HG03280 (cell line): ENCODE data around the gene SEMA6A.

Experiments
- ATAC-seq: cut with Tn5 transposase; IDR thresholded peaks from one replicate; pipeline ENCODE4 v1.9.1; 2021; ENCODE audit warnings: mild to moderate bottlenecking, moderate library complexity; ENCODE audit not compliant: unreplicated experiment

Gene SEMA6A

GRCh38 chr5:116498503-116499048 lies 76.0 kb downstream of the SEMA6A start:
- no peak for ATAC-seq

- no peak for ATAC-seq
These were observed 77.0 kb downstream of the SEMA6A start for GRCh38 chr5:116497631-116498030.

- ATAC-seq = no peak
These were observed 78.8 kb downstream of the SEMA6A start for GRCh38 chr5:116495786-116496357.

GRCh38 chr5:116494784-116495450 lies 79.7 kb downstream of the SEMA6A start:
- no peak for ATAC-seq

GRCh38 chr5:116492776-116493175 lies 81.8 kb downstream of the SEMA6A start:
- ATAC-seq = no peak

GRCh38 chr5:116492016-116492623 lies 82.5 kb downstream of the SEMA6A start:
- ATAC-seq = no peak

GRCh38 chr5:116488356-116489041 lies 86.1 kb downstream of the SEMA6A start:
- ATAC-seq = no peak

GRCh38 chr5:116487045-116487444 lies 87.6 kb downstream of the SEMA6A start:
- ATAC-seq = no peak

- no peak for ATAC-seq
These were observed 88.0 kb downstream of the SEMA6A start for GRCh38 chr5:116486588-116486987.

- ATAC-seq = no peak
These were observed 90.0 kb downstream of the SEMA6A start for GRCh38 chr5:116484645-116485044.

GRCh38 chr5:116482394-116482793 lies 92.2 kb downstream of the SEMA6A start:
- no peak for ATAC-seq

GRCh38 chr5:116480894-116481510 lies 93.6 kb downstream of the SEMA6A start:
- no peak for ATAC-seq

- no peak for ATAC-seq
These were observed 94.6 kb downstream of the SEMA6A start for GRCh38 chr5:116479776-116480675.

GRCh38 chr5:116478491-116478890 lies 96.1 kb downstream of the SEMA6A start:
- ATAC-seq = no peak

GRCh38 chr5:116476897-116477537 lies 97.6 kb downstream of the SEMA6A start:
- no peak for ATAC-seq

GRCh38 chr5:116475338-116475737 lies 99.3 kb downstream of the SEMA6A start:
- no peak for ATAC-seq

GRCh38 chr5:116473706-116474105 lies 100.9 kb downstream of the SEMA6A start:
- ATAC-seq = no peak

GRCh38 chr5:116472274-116472673 lies 102.3 kb downstream of the SEMA6A start:
- no peak for ATAC-seq

- no peak for ATAC-seq
These were observed 105.0 kb downstream of the SEMA6A start for GRCh38 chr5:116469631-116470030.

GRCh38 chr5:116468583-116468982 lies 106.0 kb downstream of the SEMA6A start:
- no peak for ATAC-seq
